HCT116 (cell line): ENCODE measurements around the gene LMNTD2. TPM values are rescaled to one million over a fixed set of nuclear protein-coding genes. Genes with fewer than 3 reads are reported as not detected.
"Not testable (repeated sequence)": the region's sequence is repeated elsewhere in the genome, so short reads cannot be mapped to it uniquely, and the experiment has no call there.

Source experiments
- ATAC-seq: fragments of 200-7000 bp; cut with Tn5 transposase; 2 replicates; pipeline ENCODE4 v1.9.1; 2020; ENCODE audit warnings: mild to moderate bottlenecking, moderate library complexity
- BruUV-seq: library from RNA; stranded (reverse); fragments of 400-500 nt; replicated peaks from 2 replicates; lab custom pipeline; 2021; lab: Mats Ljungman, UMichigan
- CTCF ChIA-PET: fragments of 300-600 bp; sonication (Branson Sonifier 250); formaldehyde crosslinking; loops from one replicate; lab custom pipeline; 2021; ENCODE audit warnings: antibody characterized with exemption; lab: Charles Lee
- POLR2A ChIA-PET: fragments of 300-600, 350-600 bp; sonication (Branson Sonifier 250); formaldehyde crosslinking; loops from one replicate; lab custom pipeline; 2021; ENCODE audit warnings: antibody characterized with exemption; lab: Charles Lee
- RAD21 ChIA-PET, 2 experiments: fragments of 300-600 bp; sonication (Branson Sonifier 250); formaldehyde crosslinking; loops; one replicate each; lab custom pipeline; 2023; ENCODE audit warnings: low total read pairs in 2 of 2; ENCODE audit not compliant: uncharacterized antibody in 2 of 2, unreplicated experiment in 2 of 2, low non-redundant PET in 1 of 2; lab: Charles Lee
- DNase-seq: peaks from one replicate; pipeline ENCODE4 v3.0.0-alpha.2; 2010; ENCODE audit warnings: low read depth, low spot score
- H2AFZ ChIP-seq: fragments of 200-600 bp; shearing (Covaris generic), sonication (generic); 2 replicates; pipeline ENCODE4 v1.6.1; 2017; ENCODE audit warnings: low read depth, mixed run types, mixed read lengths, antibody characterized with exemption, low read length; ENCODE audit not compliant: poor library complexity, severe bottlenecking
- H3K27ac ChIP-seq: 2 replicates; pipeline ENCODE4 v1.5.1; 2012; ENCODE audit warnings: low read depth, low read length
- H3K27me3 ChIP-seq: fragments of 200-600 bp; sonication (generic); 2 replicates; pipeline ENCODE4 v1.6.1; 2016; ENCODE audit warnings: mixed run types, low read length, mixed read lengths; ENCODE audit not compliant: insufficient read depth
- H3K36me3 ChIP-seq, 2 experiments: fragments of 200-500 bp in 1 of 2; fragments of 200-600 bp in 1 of 2; sonication (Bioruptor generic) in 1 of 2; sonication (generic) in 1 of 2; 2 replicates each; pipeline versions ENCODE4 v1.5.1 to v1.6.1; 2014 to 2016; ENCODE audit warnings: low read length in 2 of 2, inconsistent platforms in 1 of 2, mixed read lengths in 1 of 2, mixed run types in 1 of 2; ENCODE audit not compliant: insufficient read depth in 2 of 2, control insufficient read depth in 1 of 2
- H3K4me1 ChIP-seq, 2 experiments: fragments of 200-600 bp in 1 of 2; sonication (generic) in 1 of 2; 2 replicates each; pipeline versions ENCODE4 v1.5.1 to v1.6.1; 2012 to 2017; ENCODE audit warnings: low read length in 2 of 2, inconsistent platforms in 1 of 2, mild to moderate bottlenecking in 1 of 2, mixed read lengths in 1 of 2, mixed run types in 1 of 2, moderate library complexity in 1 of 2; ENCODE audit not compliant: insufficient read depth in 2 of 2, control insufficient read depth in 1 of 2
- H3K4me2 ChIP-seq: fragments of 200-600 bp; sonication (generic); 2 replicates; pipeline ENCODE4 v1.6.1; 2017; ENCODE audit warnings: mixed run types, low read length, mixed read lengths
- H3K4me3 ChIP-seq, 2 experiments: fragments of 200-600 bp in 1 of 2; sonication (generic) in 1 of 2; replicated peaks in 1 of 2; 2 replicates each; pipeline ENCODE4 v1.5.1; 2011 to 2016; ENCODE audit warnings: low read length in 2 of 2, control low read depth in 1 of 2, low read depth in 1 of 2, mild to moderate bottlenecking in 1 of 2, mixed read lengths in 1 of 2, mixed run types in 1 of 2
- H3K79me2 ChIP-seq: fragments of 200-600 bp; sonication (generic); 2 replicates; pipeline ENCODE4 v1.6.1; 2017; ENCODE audit warnings: mild to moderate bottlenecking, mixed run types, low read length, moderate library complexity, mixed read lengths; ENCODE audit not compliant: insufficient read depth
- H3K9ac ChIP-seq: fragments of 200-600 bp; sonication (generic); 2 replicates; pipeline ENCODE4 v1.6.1; 2016; ENCODE audit warnings: low read length, mixed read lengths
- H3K9me2 ChIP-seq: fragments of 200-600 bp; sonication (generic), shearing (Covaris generic); 2 replicates; pipeline ENCODE4 v1.6.1; 2017; ENCODE audit warnings: mixed run types, mild to moderate bottlenecking, moderate library complexity; ENCODE audit not compliant: insufficient read depth
- H3K9me3 ChIP-seq, 2 experiments: fragments of 200-500 bp in 1 of 2; fragments of 200-600 bp in 1 of 2; sonication (Bioruptor generic) in 1 of 2; sonication (generic) in 1 of 2; 2 replicates each; pipeline ENCODE4 v1.6.1; 2014 to 2017; ENCODE audit warnings: low read length in 2 of 2, mixed read lengths in 2 of 2, inconsistent platforms in 1 of 2, low read depth in 1 of 2, mild to moderate bottlenecking in 1 of 2, mixed run types in 1 of 2, moderate library complexity in 1 of 2; ENCODE audit not compliant: control insufficient read depth in 1 of 2, insufficient read depth in 1 of 2
- H4K20me1 ChIP-seq: fragments of 200-600 bp; sonication (generic), shearing (Covaris generic); 2 replicates; pipeline ENCODE4 v1.6.1; 2017; ENCODE audit warnings: mixed run types, mild to moderate bottlenecking, moderate library complexity; ENCODE audit not compliant: insufficient read depth
- ATF3 ChIP-seq: IDR thresholded peaks from 2 replicates; pipeline ENCODE4 v1.6.1; 2012
- CBX3 ChIP-seq: IDR thresholded peaks from 2 replicates; pipeline ENCODE4 v1.6.1; 2012; ENCODE audit warnings: low read depth
- CTCF ChIP-seq, 3 experiments: fragments of 200-600 bp in 1 of 3; sonication (generic) in 1 of 3; IDR thresholded peaks in 2 of 3; conservative IDR thresholded peaks in 1 of 3; 2 replicates each; pipeline ENCODE4 v1.5.1; 2012 to 2017; ENCODE audit warnings: low read depth in 2 of 3, low read length in 2 of 3, antibody characterized with exemption in 1 of 3, borderline replicate concordance in 1 of 3, control low read depth in 1 of 3, mild to moderate bottlenecking in 1 of 3, mixed read lengths in 1 of 3, mixed run types in 1 of 3, moderate library complexity in 1 of 3; ENCODE audit not compliant: insufficient read depth in 1 of 3
- EGR1 ChIP-seq: IDR thresholded peaks from 2 replicates; pipeline ENCODE4 v1.6.1; 2012; ENCODE audit warnings: low read depth
- EZH2 ChIP-seq: fragments of 200-600 bp; sonication (generic); IDR thresholded peaks from 2 replicates; pipeline ENCODE4 v1.6.1; 2017; ENCODE audit warnings: antibody characterized with exemption, mixed run types
- EZH2phosphoT487 ChIP-seq: fragments of 200-600 bp; IDR thresholded peaks from 2 replicates; pipeline ENCODE4 v1.6.1; 2018; ENCODE audit warnings: antibody characterized with exemption, borderline replicate concordance
- FOSL1 ChIP-seq: IDR thresholded peaks from 2 replicates; pipeline ENCODE4 v1.6.1; 2012; ENCODE audit warnings: low read depth
- JUND ChIP-seq: IDR thresholded peaks from 2 replicates; pipeline ENCODE4 v1.6.1; 2012
- MAX ChIP-seq: IDR thresholded peaks from 2 replicates; pipeline ENCODE4 v1.6.1; 2012
- POLR2AphosphoS5 ChIP-seq: IDR thresholded peaks from 2 replicates; pipeline ENCODE4 v1.6.1; 2011; ENCODE audit warnings: mild to moderate bottlenecking, low read depth, low read length, moderate library complexity
- RAD21 ChIP-seq: IDR thresholded peaks from 2 replicates; pipeline ENCODE4 v1.6.1; 2012; ENCODE audit warnings: low read depth, mild to moderate bottlenecking
- SIN3A ChIP-seq: IDR thresholded peaks from 2 replicates; pipeline ENCODE4 v1.6.1; 2012; ENCODE audit warnings: low read depth
- SP1 ChIP-seq: IDR thresholded peaks from 2 replicates; pipeline ENCODE4 v1.6.1; 2012; ENCODE audit warnings: low read depth
- SRF ChIP-seq: IDR thresholded peaks from 2 replicates; pipeline ENCODE4 v1.6.1; 2012; ENCODE audit warnings: low read depth
- TCF7L2 ChIP-seq: IDR thresholded peaks from 2 replicates; pipeline ENCODE4 v1.7.0; 2011; ENCODE audit warnings: borderline replicate concordance, inconsistent platforms; ENCODE audit not compliant: insufficient read depth, insufficient read length; ENCODE audit errors: extremely low read depth
- YY1 ChIP-seq: IDR thresholded peaks from 2 replicates; pipeline ENCODE4 v1.6.1; 2011; ENCODE audit warnings: low read length, low read depth, moderate library complexity, mild to moderate bottlenecking; ENCODE audit not compliant: insufficient replicate concordance; ENCODE audit errors: extremely low read depth
- ZFX ChIP-seq: fragments of 450-650 bp; IDR thresholded peaks from 2 replicates; pipeline ENCODE4 v1.6.1; 2017
- intact Hi-C: fragments of 100-400 bp; cut with micrococcal nuclease; formaldehyde crosslinking; loops from 2 replicates; pipeline ENCODE4 v1.10.0; 2022
- total RNA-seq: library from RNA; stranded (reverse); gene quantifications from one replicate; pipeline ENCODE4 v1.2.1, GENCODE V29; 2021; ENCODE audit not compliant: unreplicated experiment

The LMNTD2 gene
- total RNA-seq, 1 experiment from 2014 or later = 9.5 TPM

GRCh38 chr11:518463-519202, 41.9 kb downstream of the LMNTD2 start:
- CTCF ChIA-PET = no interaction called here

GRCh38 chr11:516918-517685, 43.4 kb downstream of the LMNTD2 start:
- H3K27ac ChIP-seq, RAD21 ChIA-PET, POLR2A ChIA-PET, BruUV-seq, H3K4me1 ChIP-seq, H3K9me2 ChIP-seq, H3K4me3 ChIP-seq, DNase-seq, H3K27me3 ChIP-seq, H3K4me2 ChIP-seq, ATAC-seq, H3K79me2 ChIP-seq, H3K9ac ChIP-seq, CTCF ChIA-PET, H2AFZ ChIP-seq, H4K20me1 ChIP-seq, H3K36me3 ChIP-seq, intact Hi-C loops: not testable (repeated sequence)
- peaks cover 0 to 21% of the 10 kb centered on the region in 2 experiments; a peak in 1 of 4 replicates for H3K9me3 ChIP-seq

More at GRCh38 chr11:518463-519202, 41.9 kb downstream of the LMNTD2 start:
- no TSS peak for BruUV-seq
- ChIA-PET POLR2A (no interaction called here), RAD21 (no interaction called here)
- peak overlapping the region; percentile 39 for H3K4me2 ChIP-seq
- no peak overlapping the region for H2AFZ ChIP-seq
- no peaks in the 10 kb centered on the region for H3K9me2 ChIP-seq
- H3K4me1 ChIP-seq = peaks cover 4 to 5% of the 10 kb centered on the region in 2 experiments; a peak in 3 of 4 replicates
- intact Hi-C loops = no loop called here
- no peaks in the 10 kb centered on the region for H4K20me1 ChIP-seq
- no peaks in the 10 kb centered on the region for H3K36me3 ChIP-seq
- no peak overlapping the region for H3K4me3 ChIP-seq
- TF ChIP-seq SIN3A = 0 out of 2 replicates have a peak, but pooled peaks have one; percentile 24
- TF ChIP-seq EZH2phosphoT487 = no peak
- no peak for TF ChIP-seq ZFX
- peak; percentile 60; the same call in 1 of the 2 replicates for TF ChIP-seq SRF
- peak; percentile 52; the same call in 1 of the 2 replicates for TF ChIP-seq SP1
- no peak for TF ChIP-seq EZH2
- peak; percentile 80 for TF ChIP-seq MAX
- peak; percentile 43; the same call in 1 of the 2 replicates for TF ChIP-seq POLR2AphosphoS5
- TF ChIP-seq ATF3 = no peak
- peak; percentile 54; the same call in 1 of the 2 replicates for TF ChIP-seq FOSL1
- peak; percentile 75 to 98 (median 87) for TF ChIP-seq CTCF (IDR thresholded peaks at IDR 0.05 in 2 of 3, conservative IDR thresholded peaks at IDR 0.05 in 1 of 3; ENCODE audit: borderline replicate concordance in 1 of 3, insufficient read depth in 1 of 3, low read depth in 2 of 3, low read length in 2 of 3)
- TF ChIP-seq EGR1 = peak; percentile 72
- peak; percentile 41; the same call in 1 of the 2 replicates for TF ChIP-seq JUND
- TF ChIP-seq RAD21 = peak; percentile 75
- peak; percentile 6 for TF ChIP-seq TCF7L2
- peak; percentile 45 for TF ChIP-seq YY1
- peak; percentile 90 for TF ChIP-seq CBX3
- TF ChIP-seq, all 23 proteins: peak for 13
- Histone ChIP-seq H3K27me3 (no peaks in the 10 kb centered on the region), H3K79me2 (no peaks in the 10 kb centered on the region), H3K27ac (peak overlapping the region; percentile 66), H3K9me3 (peaks cover 0 to 21% of the 10 kb centered on the region in 2 experiments; a peak in 1 of 4 replicates), H3K9ac (no peak overlapping the region)
- ATAC-seq (peak; percentile 97), DNase-seq (peak; percentile 85)
